Endothelial cell of umbilical vein (primary cell): ENCODE results near the gene CDK18.

Source experiments
- EZH2 ChIP-seq: IDR thresholded peaks from 2 replicates; pipeline ENCODE4 v1.6.1; 2012; ENCODE audit warnings: borderline replicate concordance, low read depth, mild to moderate bottlenecking, moderate library complexity, low read length, inconsistent platforms; ENCODE audit not compliant: severe bottlenecking
- FOS ChIP-seq: IDR thresholded peaks from 2 replicates; pipeline ENCODE4 v1.6.1; 2011; ENCODE audit warnings: mild to moderate bottlenecking, low read length, moderate library complexity, borderline replicate concordance; ENCODE audit not compliant: insufficient read depth
- GATA2 ChIP-seq: IDR thresholded peaks from 2 replicates; pipeline ENCODE4 v1.7.0; 2011; ENCODE audit warnings: low read depth, mild to moderate bottlenecking, moderate library complexity, mixed read lengths, low read length; ENCODE audit not compliant: insufficient read length, insufficient read depth
- POLR2A ChIP-seq: IDR thresholded peaks from 2 replicates; pipeline ENCODE4 v1.6.1; 2012; ENCODE audit warnings: low read depth, mild to moderate bottlenecking, control low read depth, low read length
- POLR2AphosphoS5 ChIP-seq: IDR thresholded peaks from 2 replicates; pipeline ENCODE4 v1.6.1; 2012; ENCODE audit warnings: low read depth, mild to moderate bottlenecking, control low read depth, low read length, moderate library complexity; ENCODE audit not compliant: insufficient read depth
- TF ChIP-seq, protein P1 (sequence below), 2 donors: IDR thresholded peaks; 1 replicate in 1 of 2; 2 replicates in 1 of 2; pipeline ENCODE4 v1.5.1; 2011; ENCODE audit warnings: low read length in 2 of 2, mild to moderate bottlenecking in 2 of 2, moderate library complexity in 2 of 2, control low read depth in 1 of 2, inconsistent platforms in 1 of 2, low read depth in 1 of 2; ENCODE audit not compliant: insufficient read depth in 1 of 2; ENCODE audit errors: extremely low read depth in 1 of 2

DNA sequence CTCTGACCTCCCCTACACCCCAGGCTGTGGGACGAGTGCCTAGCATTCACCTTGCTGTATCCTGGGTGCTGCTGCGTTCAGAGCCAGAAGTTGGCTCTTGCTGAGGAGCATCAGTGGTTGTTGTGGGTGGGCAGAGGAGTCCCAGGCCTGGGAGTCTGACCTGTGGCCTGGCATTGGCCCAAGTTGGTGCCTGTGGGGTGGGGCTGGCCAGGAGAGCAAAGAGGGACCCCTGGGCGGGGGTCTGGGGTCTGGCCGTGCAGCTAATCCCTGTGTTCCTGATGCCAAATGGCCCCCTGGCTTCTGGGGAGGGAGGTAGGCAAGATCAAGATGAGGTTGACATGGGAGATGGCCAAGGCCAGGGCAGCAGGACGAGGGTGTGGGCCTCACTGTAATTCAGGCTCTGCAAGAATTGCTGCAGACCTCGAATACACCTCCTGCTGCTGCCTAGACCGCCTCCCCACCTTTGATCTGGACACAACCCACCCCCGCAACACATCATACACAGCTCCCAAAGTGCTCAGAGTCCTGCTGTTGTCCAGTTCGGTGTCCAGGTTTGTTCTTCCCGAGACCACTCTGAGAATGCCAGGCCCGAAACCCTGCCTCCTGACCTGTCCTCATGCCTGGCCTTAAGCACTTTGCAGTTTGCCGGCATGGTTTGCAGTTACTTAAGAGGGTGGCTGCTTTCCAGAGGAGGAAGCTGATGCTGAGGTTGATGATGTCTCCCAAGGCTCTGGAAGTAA, 28.7 kb downstream of the CDK18 start:
- TF ChIP-seq, protein P1, sequence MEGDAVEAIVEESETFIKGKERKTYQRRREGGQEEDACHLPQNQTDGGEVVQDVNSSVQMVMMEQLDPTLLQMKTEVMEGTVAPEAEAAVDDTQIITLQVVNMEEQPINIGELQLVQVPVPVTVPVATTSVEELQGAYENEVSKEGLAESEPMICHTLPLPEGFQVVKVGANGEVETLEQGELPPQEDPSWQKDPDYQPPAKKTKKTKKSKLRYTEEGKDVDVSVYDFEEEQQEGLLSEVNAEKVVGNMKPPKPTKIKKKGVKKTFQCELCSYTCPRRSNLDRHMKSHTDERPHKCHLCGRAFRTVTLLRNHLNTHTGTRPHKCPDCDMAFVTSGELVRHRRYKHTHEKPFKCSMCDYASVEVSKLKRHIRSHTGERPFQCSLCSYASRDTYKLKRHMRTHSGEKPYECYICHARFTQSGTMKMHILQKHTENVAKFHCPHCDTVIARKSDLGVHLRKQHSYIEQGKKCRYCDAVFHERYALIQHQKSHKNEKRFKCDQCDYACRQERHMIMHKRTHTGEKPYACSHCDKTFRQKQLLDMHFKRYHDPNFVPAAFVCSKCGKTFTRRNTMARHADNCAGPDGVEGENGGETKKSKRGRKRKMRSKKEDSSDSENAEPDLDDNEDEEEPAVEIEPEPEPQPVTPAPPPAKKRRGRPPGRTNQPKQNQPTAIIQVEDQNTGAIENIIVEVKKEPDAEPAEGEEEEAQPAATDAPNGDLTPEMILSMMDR (IDR thresholded peaks at IDR 0.05; ENCODE audit: extremely low read depth in 1 of 2, insufficient read depth in 1 of 2, low read depth in 1 of 2, low read length in 2 of 2) = no peak
- TF ChIP-seq POLR2A (no peak), POLR2AphosphoS5 (no peak), EZH2 (no peak), GATA2 (no peak), FOS (no peak)
